ENCODE data around the gene NHLRC4.

NHLRC4 gene

DNA sequence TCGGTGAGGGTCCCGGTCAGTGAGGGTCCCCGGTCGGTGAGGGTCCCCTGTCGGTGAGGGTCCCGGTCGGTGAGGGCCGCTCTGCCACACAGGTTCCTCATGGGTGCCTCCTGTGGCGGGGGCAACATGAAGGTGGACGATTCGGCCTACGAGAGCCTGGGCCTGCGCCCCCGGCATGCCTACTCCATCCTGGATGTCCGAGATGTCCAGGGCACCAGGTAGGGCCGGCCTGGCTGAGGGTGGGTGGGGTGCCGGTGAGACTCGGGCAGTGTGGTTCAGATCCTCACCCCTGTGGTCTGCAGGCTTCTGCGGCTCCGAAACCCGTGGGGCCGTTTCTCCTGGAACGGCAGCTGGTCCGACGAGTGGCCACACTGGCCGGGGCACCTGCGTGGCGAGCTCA is 15.6 kb upstream of the NHLRC4 start:
- no peak for TF ChIP-seq JUND (IDR thresholded peaks at IDR 0.05; ENCODE audit: low read depth)
- DNase-seq (ENCODE audit: low read depth in 1 of 2, low spot score in 1 of 2), result no peak
- in situ Hi-C loops (cut with HindIII; ENCODE audit: low pct_unique_long_range_greater_than_20kb, low sequenced_read_pairs), result no loop called here

GRCh38 chr16:552171-552570 is 14.6 kb upstream of the NHLRC4 start:
- DNase-seq (ENCODE audit: low read depth in 1 of 2, low spot score in 1 of 2), result no peak
- no peak for TF ChIP-seq JUND (IDR thresholded peaks at IDR 0.05; ENCODE audit: low read depth)
- in situ Hi-C loops (cut with HindIII; ENCODE audit: low pct_unique_long_range_greater_than_20kb, low sequenced_read_pairs), result no loop called here

- in situ Hi-C loops (cut with HindIII; ENCODE audit: low pct_unique_long_range_greater_than_20kb, low sequenced_read_pairs), result no loop called here
- no peak for DNase-seq (ENCODE audit: low read depth in 1 of 2, low spot score in 1 of 2)
- TF ChIP-seq JUND (IDR thresholded peaks at IDR 0.05; ENCODE audit: low read depth), result no peak
These were observed 13.1 kb upstream of the NHLRC4 start for GRCh38 chr16:553601-554296.

DNA sequence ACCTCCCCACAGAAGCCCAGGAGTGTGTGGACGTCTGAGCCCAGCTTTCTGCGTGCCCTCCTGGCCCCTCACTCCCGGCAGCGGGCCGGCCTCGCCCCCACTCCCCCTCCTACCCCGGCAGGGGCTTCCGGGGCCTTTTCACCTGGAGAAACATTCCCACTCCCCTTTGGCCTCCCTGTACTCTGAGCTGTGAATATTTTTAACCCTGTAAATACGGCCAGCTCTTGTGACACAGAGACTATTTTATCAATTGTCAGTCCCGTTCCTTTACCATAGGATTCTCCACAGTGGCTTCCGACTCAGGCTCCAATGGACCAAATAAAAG is 12.5 kb upstream of the NHLRC4 start:
- no peak for DNase-seq (ENCODE audit: low read depth in 1 of 2, low spot score in 1 of 2)
- in situ Hi-C loops (cut with HindIII; ENCODE audit: low pct_unique_long_range_greater_than_20kb, low sequenced_read_pairs), result no loop called here
- TF ChIP-seq JUND (IDR thresholded peaks at IDR 0.05; ENCODE audit: low read depth), result no peak

DNA sequence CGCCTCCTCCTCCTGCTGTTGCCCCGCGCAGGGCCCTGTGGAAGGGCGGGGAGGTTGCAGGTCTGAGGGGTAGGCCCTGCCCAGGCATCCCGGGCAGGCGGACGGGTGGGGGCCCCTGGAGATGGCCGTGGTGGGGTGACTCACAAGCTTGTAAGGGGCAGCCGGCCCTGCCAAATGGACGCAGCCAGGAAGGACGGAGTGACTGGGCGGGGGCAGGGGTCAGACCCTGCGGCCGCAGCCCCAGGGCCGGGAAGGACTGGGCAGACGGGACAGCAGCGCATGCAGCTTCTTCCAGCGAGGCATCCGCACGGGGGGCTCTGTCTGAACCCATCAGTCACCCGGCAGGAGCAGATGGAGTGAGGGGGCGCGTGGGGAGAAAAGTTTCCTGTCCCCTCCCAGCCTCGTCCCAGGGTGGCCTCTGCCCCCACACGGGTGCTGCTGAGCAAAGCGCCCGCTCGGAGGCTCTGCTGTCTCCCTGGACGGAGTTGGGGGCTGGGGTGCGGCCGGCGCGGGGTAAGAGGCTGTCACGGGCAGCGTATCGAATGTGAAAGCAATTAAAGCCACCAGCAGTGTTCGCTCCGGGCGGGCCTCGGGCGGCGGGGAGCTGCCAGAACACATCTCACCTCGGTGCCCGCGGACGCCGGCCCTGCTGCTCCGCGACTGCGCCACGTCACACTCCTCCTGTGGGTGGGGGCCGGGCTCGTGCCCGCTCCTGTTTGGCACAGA is 12.0 kb upstream of the NHLRC4 start:
- DNase-seq (ENCODE audit: low read depth in 1 of 2, low spot score in 1 of 2), result no peak
- in situ Hi-C loops (cut with HindIII; ENCODE audit: low pct_unique_long_range_greater_than_20kb, low sequenced_read_pairs), result no loop called here
- TF ChIP-seq JUND (IDR thresholded peaks at IDR 0.05; ENCODE audit: low read depth), result no peak

- in situ Hi-C loops (cut with HindIII; ENCODE audit: low pct_unique_long_range_greater_than_20kb, low sequenced_read_pairs), result no loop called here
- no peak for DNase-seq (ENCODE audit: low read depth in 1 of 2, low spot score in 1 of 2)
These were observed 11.0 kb upstream of the NHLRC4 start for GRCh38 chr16:555528-556473.

GRCh38 chr16:556474-557173 is 10.2 kb upstream of the NHLRC4 start:
- no peak for DNase-seq (ENCODE audit: low read depth in 1 of 2, low spot score in 1 of 2)
- no peak for TF ChIP-seq JUND (IDR thresholded peaks at IDR 0.05; ENCODE audit: low read depth)
- in situ Hi-C loops (cut with HindIII; ENCODE audit: low pct_unique_long_range_greater_than_20kb, low sequenced_read_pairs), result no loop called here

More at GRCh38 chr16:555528-556473, 11.0 kb upstream of the NHLRC4 start:
- no peak for TF ChIP-seq JUND (IDR thresholded peaks at IDR 0.05; ENCODE audit: low read depth)

GRCh38 chr16:557463-558297 is 9.1 kb upstream of the NHLRC4 start:
- no peak for TF ChIP-seq JUND (IDR thresholded peaks at IDR 0.05; ENCODE audit: low read depth)
- in situ Hi-C loops (cut with HindIII; ENCODE audit: low pct_unique_long_range_greater_than_20kb, low sequenced_read_pairs), result no loop called here
- DNase-seq (ENCODE audit: low read depth in 1 of 2, low spot score in 1 of 2), result no peak

DNA sequence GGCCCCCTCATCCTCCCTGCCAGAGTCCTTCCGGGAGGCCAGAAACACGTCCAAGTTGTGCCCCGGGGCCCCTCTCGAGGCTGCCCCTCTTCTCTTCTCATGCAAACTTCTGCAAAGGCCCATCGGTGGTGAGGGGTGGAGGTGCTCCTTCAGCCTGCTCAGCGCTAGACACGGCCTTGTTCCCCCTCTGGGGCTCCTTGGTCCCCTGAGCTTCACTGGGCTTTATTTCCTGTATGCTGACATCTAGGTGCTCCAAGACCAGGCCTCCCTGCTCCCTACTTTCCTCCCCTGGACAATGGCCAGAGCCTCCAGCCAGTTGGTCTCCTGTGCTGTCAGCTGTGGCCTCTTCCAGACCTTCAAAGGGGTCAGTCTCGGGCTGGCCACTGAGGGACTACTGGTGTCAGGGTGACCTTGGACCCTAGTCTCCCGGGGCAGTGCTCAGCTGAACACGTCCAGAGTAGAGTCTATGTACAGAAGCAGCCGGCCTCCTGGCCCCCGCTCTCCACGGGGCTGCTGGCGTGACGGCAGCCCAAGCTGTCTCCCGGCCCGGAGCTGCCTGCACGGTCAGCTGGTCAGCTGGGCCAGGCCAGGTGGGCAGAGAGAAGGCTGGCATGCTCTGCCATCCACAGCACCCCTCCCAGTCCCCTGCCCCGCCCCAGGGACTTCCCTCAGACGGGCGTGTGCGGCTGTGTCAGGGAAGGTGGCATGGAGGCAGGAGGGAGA is 8.3 kb upstream of the NHLRC4 start:
- TF ChIP-seq JUND (IDR thresholded peaks at IDR 0.05; ENCODE audit: low read depth), result no peak
- in situ Hi-C loops (cut with HindIII; ENCODE audit: low pct_unique_long_range_greater_than_20kb, low sequenced_read_pairs), result no loop called here
- DNase-seq (ENCODE audit: low read depth in 1 of 2, low spot score in 1 of 2), result no peak

DNA sequence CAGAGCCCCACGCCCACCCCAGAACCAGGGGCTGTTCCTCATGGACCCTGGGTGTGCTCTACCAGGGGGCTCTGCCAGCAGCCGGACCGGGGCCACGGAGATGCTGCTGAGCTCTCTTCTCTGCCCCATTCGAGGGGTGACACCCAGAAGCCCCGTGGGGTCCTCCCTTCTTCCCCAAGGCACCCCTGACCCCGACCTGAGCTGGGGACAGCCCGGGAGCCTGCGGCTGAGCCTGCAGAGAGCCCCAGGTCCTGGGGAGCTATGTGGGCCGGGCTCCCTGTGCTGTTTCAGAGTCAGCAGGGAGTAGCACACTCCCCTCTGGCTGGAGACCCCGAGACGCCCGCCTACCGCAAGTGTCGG is 7.8 kb upstream of the NHLRC4 start:
- no peak for DNase-seq (ENCODE audit: low read depth in 1 of 2, low spot score in 1 of 2)
- no peak for TF ChIP-seq JUND (IDR thresholded peaks at IDR 0.05; ENCODE audit: low read depth)
- in situ Hi-C loops (cut with HindIII; ENCODE audit: low pct_unique_long_range_greater_than_20kb, low sequenced_read_pairs), result no loop called here
